Measurements from ENCODE around the gene LPAR2. TPM values are rescaled to one million over a fixed set of nuclear protein-coding genes. Genes with fewer than 3 reads are reported as not detected.

Gene LPAR2
- total and polyA plus RNA-seq, 4 donors, result 5.1 to 42.4 (median 19.5) TPM

DNA sequence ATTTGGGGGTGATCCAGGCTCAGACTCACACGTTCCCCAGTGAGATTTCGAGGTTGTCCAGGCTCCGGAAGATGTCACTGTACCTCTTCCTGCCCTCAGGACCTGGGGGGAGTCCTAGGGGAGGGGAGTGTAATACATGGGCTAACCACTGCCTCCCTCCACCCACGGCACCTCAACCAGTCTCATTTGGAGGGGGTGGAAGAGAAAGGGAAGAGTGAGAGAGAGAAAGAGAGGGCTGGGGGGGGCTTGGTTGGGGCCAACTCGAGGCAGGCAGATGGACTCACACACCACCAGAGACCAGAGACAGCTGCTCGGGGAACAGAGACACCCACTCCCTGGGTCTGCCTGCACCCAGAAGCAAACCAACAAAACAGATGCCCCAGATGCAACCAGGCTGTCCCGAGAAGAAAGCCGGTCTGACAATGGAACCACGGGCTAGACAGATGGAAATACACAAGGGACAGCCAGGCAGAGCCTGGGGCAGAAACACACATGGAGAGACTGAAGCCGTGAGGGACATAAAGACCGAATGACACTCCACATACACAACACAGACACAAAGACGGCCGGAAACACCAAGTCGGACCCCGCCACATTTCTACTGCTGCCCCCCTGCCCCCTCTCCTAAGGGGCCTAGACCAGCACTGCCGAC lies 14.6 kb upstream of the LPAR2 start:
- peak; percentile 3 for ATAC-seq (ENCODE audit: insufficient read depth, low FRiP score)
- H3K9ac ChIP-seq (ENCODE audit: insufficient read depth in 1 of 2, low read length in 2 of 2), result peak overlapping the region; percentile 49 to 62
- peak overlapping the region; percentile 83 for H3K4me3 ChIP-seq
- TF ChIP-seq, protein P1, sequence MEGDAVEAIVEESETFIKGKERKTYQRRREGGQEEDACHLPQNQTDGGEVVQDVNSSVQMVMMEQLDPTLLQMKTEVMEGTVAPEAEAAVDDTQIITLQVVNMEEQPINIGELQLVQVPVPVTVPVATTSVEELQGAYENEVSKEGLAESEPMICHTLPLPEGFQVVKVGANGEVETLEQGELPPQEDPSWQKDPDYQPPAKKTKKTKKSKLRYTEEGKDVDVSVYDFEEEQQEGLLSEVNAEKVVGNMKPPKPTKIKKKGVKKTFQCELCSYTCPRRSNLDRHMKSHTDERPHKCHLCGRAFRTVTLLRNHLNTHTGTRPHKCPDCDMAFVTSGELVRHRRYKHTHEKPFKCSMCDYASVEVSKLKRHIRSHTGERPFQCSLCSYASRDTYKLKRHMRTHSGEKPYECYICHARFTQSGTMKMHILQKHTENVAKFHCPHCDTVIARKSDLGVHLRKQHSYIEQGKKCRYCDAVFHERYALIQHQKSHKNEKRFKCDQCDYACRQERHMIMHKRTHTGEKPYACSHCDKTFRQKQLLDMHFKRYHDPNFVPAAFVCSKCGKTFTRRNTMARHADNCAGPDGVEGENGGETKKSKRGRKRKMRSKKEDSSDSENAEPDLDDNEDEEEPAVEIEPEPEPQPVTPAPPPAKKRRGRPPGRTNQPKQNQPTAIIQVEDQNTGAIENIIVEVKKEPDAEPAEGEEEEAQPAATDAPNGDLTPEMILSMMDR (IDR thresholded peaks at IDR 0.05; ENCODE audit: control extremely low read depth, extremely low read depth), result no peak
- peaks cover 6 to 39% (median 16%) of the 10 kb centered on the region in 4 donors for H3K36me3 ChIP-seq (ENCODE audit: control insufficient read depth in 4 of 4, insufficient read depth in 4 of 4, low read length in 4 of 4)
- peak in 1 of 3 donors; percentile 41 for DNase-seq
- no peaks in the 10 kb centered on the region for H3K27me3 ChIP-seq (ENCODE audit: control insufficient read depth in 3 of 3, insufficient read depth in 3 of 3, low read length in 2 of 3)
- peaks cover 0 to 13% (median 0%) of the 10 kb centered on the region in 5 donors for H3K4me1 ChIP-seq (ENCODE audit: control insufficient read depth in 5 of 5, insufficient read depth in 5 of 5, low read length in 5 of 5)
- WGBS, 2 donors, result 11 to 21% methylated on average over 16 of the region's 16 CpGs
- H3K9me3 ChIP-seq (ENCODE audit: control insufficient read depth in 4 of 4, insufficient read depth in 3 of 4, low read length in 3 of 4), result no peaks in the 10 kb centered on the region
- H3K27ac ChIP-seq (ENCODE audit: low read depth in 1 of 2, low read length in 1 of 2), result peak overlapping the region in 1 of 2 donors; percentile 85

DNA sequence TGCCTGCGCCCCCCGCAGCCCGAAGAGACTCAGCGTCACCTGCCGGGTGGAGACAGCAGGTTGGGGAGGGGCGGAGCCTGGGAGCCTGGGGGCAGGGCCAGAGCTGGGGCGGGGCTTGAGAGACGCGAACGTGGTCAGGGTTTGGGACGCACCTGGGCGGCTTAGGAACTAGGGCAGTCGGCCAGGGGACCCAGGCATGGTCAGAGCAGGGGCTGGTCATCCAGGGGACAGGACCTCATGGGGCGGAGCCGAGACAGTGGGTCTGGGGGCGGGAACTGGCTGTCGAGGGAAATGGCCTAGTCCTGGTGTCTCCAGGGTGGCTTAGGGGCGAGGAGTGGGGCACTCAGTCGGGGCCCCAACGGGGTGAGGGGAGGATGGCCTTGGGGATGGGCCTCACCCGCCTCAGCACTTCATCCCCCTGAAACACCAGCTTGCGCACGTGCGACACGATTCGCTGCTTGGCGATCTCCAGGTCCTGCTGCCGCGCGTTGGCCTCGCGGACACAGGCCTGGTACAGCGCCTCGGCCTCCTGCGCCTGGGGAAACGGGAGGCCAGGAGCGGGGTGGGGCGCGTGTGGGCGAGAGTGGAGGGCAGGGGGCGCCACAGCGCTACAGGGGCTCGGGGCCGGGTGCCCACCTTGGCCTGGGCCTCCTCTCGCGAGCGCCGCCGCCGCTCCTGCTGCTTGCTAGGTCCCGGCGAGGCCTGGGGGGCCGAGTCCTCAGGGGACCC lies 9.7 kb upstream of the LPAR2 start:
- no peaks in the 10 kb centered on the region for H3K27me3 ChIP-seq (ENCODE audit: control insufficient read depth in 3 of 3, insufficient read depth in 3 of 3, low read length in 2 of 3)
- peaks cover 0 to 3% (median 0%) of the 10 kb centered on the region in 5 donors for H3K4me1 ChIP-seq (ENCODE audit: control insufficient read depth in 5 of 5, insufficient read depth in 5 of 5, low read length in 5 of 5)
- H3K9ac ChIP-seq (ENCODE audit: insufficient read depth in 1 of 2, low read length in 2 of 2), result no peak overlapping the region
- H3K27ac ChIP-seq (ENCODE audit: low read depth in 1 of 2, low read length in 1 of 2), result no peak overlapping the region
- DNase-seq (no peak), ATAC-seq (ENCODE audit: insufficient read depth, low FRiP score) (no peak)
- peaks cover 0 to 40% (median 16%) of the 10 kb centered on the region in 4 donors for H3K36me3 ChIP-seq (ENCODE audit: control insufficient read depth in 4 of 4, insufficient read depth in 4 of 4, low read length in 4 of 4)
- WGBS, 2 donors, result 87 to 92% methylated on average over 53 of the region's 53 CpGs
- no peak overlapping the region for H3K4me3 ChIP-seq
- no peaks in the 10 kb centered on the region for H3K9me3 ChIP-seq (ENCODE audit: control insufficient read depth in 4 of 4, insufficient read depth in 3 of 4, low read length in 3 of 4)
- TF ChIP-seq, protein P1 (IDR thresholded peaks at IDR 0.05; ENCODE audit: control extremely low read depth, extremely low read depth), result no peak

DNA sequence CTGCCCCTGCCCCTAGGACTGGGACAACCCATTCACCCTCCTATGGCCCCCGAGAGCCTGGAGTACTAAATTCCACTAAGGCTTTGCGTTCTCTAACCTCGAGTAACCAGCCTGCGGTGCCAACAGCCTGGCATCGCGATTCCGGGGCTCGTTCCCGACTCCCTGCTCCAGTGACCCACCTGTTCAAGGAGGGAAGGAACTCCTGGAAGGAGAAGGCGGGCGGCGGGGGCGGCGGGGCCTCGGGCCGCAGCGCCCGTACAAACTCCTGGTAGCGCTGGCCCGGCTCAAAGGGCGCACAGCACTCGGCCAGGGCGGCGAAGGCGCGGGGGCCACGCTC lies 9.1 kb upstream of the LPAR2 start:
- H3K4me1 ChIP-seq (ENCODE audit: control insufficient read depth in 5 of 5, insufficient read depth in 5 of 5, low read length in 5 of 5), result no peaks in the 10 kb centered on the region
- H3K9ac ChIP-seq (ENCODE audit: insufficient read depth in 1 of 2, low read length in 2 of 2), result no peak overlapping the region
- TF ChIP-seq, protein P1 (IDR thresholded peaks at IDR 0.05; ENCODE audit: control extremely low read depth, extremely low read depth), result no peak
- DNase-seq, result no peak
- no peaks in the 10 kb centered on the region for H3K27me3 ChIP-seq (ENCODE audit: control insufficient read depth in 3 of 3, insufficient read depth in 3 of 3, low read length in 2 of 3)
- no peak overlapping the region for H3K27ac ChIP-seq (ENCODE audit: low read depth in 1 of 2, low read length in 1 of 2)
- peaks cover 0 to 40% (median 18%) of the 10 kb centered on the region in 4 donors for H3K36me3 ChIP-seq (ENCODE audit: control insufficient read depth in 4 of 4, insufficient read depth in 4 of 4, low read length in 4 of 4)
- H3K9me3 ChIP-seq (ENCODE audit: control insufficient read depth in 4 of 4, insufficient read depth in 3 of 4, low read length in 3 of 4), result no peaks in the 10 kb centered on the region
- ATAC-seq (ENCODE audit: insufficient read depth, low FRiP score), result no peak
- WGBS, 2 donors, result 86 to 87% methylated on average over 27 of the region's 27 CpGs
- H3K4me3 ChIP-seq, result no peak overlapping the region

All from lung (tissue), 12 donors.